ENCODE data around the gene SYNPO2.

The SYNPO2 gene

GRCh38 chr4:118935819-118936218 lies 47.2 kb downstream of the SYNPO2 start:
- DNase-seq, result no peak

DNA sequence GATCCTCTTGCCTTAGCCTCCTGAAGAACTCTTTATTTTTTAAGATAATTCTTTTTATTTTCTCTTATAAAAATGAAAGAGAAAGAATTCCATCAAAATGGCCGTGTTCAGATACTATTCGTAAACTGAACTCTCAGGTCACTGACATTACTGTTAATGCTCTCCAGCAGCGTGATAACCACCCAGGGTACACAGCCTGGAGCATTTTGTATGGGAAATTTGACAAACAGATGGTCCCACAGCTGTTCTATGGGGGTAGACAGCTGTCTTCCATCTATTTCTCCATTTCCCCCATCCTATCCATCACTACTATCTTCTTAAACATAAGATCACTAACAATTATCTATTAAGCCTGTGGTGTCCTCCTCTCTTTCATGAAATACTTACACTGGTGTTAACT lies 47.8 kb downstream of the SYNPO2 start:
- no peak for DNase-seq

DNA sequence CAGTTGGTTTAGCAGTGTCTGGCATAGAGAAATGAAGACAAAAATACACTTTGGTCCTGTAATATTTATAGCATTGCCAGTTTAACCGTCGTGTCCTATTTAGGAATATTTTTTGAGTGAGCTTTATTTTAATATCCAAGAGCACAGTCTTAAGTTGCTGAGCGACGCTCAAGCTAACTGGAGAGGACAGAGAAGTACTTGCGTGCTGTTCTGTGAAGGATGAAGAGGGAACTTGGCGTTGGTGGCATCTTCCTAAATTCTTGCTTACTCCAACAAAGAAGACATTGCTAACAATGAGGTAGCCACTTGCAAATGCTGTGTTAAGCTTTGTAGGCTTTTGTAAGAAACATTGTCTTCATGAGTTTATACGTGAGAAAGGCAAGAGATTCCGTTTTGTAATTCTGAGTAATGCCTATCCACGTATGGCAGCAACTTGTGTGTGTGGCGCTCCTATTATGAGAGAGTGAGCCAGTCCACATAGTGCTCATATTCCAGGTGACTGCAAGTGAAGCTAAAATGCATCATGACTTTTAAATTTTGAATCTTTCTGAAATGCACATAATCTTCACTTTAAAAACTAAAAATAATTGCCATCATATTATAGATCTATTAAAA lies 50.6 kb downstream of the SYNPO2 start:
- DNase-seq, result no peak

- DNase-seq, result no peak
These were observed 52.5 kb downstream of the SYNPO2 start for GRCh38 chr4:118941149-118941548.

DNA sequence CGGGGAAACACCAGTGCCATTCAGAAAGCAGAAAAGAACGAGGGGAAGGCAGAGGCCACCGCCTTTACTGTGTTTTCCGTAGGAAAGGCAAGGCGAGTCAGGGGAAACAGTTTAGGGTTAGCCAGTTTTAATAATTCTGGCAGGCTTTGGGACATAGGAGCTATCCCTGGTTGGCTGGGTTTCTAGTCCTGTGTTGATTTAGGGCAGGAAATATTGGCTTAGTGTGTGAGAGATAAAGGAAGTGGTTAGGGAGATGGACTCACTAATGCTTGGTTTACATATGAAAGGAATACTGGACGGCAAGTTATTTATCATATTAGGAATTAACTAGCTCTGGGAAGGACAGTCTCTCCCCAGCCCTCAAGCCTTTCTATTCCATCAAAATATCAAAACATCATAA lies 53.1 kb downstream of the SYNPO2 start:
- no peak for DNase-seq

DNA sequence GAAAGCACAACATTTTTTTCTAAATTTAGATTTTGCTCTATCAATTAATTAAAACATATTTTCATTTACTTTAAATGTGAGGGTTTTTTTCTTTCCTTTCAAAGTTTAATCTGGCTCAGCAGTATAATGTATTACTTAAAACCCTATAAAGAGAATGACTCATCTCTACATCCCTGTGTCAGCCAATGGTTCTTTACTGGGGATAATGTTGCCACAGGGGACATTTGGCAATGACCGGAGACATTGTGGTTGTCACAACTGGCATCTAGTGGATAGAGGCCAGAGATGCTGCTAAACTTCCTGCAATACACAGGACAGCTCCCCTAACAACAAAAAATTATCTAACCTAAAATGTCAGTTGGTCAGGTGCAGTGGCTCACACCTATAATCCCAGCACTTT lies 53.8 kb downstream of the SYNPO2 start:
- no peak for DNase-seq

GRCh38 chr4:118947095-118947494 lies 58.4 kb downstream of the SYNPO2 start:
- no peak for DNase-seq

DNA sequence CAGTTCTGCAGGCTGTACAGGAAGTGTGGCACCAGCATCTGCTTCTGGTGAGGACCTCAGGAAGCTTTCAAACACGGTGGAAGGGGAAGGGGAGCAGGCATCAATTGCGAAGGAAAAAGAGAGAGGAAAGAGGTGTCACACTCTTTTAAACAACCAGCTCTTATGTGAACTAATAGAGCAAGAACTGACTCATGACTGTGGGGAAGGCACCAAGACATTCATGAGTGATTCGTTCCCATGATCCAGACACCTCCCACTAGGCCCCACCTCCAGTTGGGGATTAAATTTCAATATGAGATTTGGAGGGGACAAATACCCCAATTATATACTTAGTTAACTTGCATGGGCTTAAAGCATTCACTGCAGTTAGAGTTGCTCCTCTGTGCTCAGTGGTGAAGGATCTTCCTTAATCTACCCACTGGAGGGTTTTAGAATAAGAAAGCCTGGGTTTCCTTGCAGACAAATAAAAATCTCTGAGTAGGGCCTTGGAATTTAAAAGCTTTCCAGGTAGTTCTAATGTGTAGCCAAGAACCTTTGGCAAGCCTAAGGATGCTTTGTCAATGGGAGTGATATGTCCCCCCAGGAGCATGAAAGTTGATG lies 60.0 kb downstream of the SYNPO2 start:
- no peak for DNase-seq

DNA sequence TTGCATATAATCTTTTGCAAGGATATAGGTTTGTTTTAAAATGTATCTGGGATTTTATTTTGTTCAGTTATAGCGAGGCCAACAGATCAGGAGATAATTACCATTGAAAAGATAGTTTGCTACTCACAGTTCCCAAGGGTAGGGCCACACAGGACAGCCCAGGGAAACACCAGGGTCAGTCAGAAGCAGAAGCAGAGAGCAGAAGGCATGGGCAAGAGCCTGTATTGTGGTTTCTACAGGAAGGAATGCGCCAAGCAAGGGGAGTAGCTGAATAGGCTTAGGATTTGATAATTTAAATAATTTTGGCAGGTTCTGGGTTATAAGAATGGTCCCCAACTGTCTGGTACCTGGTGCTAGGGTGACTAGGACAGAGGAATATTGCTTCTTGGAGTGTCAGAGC lies 61.6 kb downstream of the SYNPO2 start:
- DNase-seq, result no peak

GRCh38 chr4:118950929-118951570 lies 62.4 kb downstream of the SYNPO2 start:
- no peak for DNase-seq

- DNase-seq, result no peak
These were observed 64.6 kb downstream of the SYNPO2 start for GRCh38 chr4:118953276-118953675.

DNA sequence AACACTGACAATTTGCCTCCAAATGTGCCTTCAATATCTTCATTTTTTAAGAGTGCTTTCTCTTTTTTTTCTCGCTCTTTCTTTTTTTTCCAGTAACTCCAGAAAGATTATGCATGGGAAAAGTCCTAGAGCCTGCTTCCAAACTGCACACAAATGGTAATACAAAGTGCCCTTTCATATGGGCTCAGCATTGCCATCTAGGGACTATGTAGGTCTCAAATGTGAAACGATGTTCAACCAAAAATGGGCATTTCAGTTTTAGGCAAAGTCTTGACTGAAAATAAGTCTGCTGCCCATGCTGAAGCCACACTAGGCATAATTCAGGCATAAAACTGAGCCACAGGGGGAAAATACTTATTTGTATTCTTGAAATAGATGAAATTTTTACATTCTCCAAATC lies 65.6 kb downstream of the SYNPO2 start:
- DNase-seq, result no peak

- no peak for DNase-seq
These were observed 66.9 kb downstream of the SYNPO2 start for GRCh38 chr4:118955515-118955914.

DNA sequence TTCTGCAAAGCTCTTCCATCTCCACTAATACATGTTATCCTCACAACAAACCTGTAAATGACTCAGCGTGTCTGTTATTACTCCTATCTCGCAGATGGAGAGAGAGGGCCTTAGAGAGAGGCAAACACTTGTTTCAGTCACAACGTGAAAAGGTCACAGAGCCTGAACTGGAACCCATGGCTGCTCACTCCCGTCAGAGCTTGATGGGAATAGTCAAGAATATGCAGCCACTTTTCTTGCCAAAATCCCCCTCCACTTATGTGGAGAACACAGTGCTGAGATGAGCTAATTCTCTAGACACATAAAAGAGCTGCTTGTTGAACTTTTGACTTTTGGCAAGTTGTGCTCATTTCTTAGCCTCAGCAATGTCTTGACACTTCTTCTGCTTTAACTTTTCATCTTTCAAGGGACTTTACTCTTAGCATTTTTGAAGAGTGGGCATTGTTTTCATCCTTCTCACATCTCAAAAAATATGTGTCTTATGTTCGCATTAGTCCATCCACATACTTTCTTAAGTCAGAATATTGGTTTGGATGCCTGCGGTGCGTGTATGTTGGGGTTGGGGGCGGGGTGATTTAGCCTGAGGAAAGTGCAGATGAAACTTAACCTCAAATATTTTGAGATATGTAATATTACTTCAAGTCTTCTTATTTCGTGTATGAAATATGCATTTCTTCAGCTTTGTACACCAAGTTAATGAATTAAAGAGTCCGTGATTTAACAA lies 69.2 kb downstream of the SYNPO2 start:
- DNase-seq, result no peak

GRCh38 chr4:118962540-118962939 lies 73.9 kb downstream of the SYNPO2 start:
- no peak for DNase-seq

- DNase-seq, result no peak
These were observed 76.3 kb downstream of the SYNPO2 start for GRCh38 chr4:118964891-118965411.

- no peak for DNase-seq
These were observed 78.7 kb downstream of the SYNPO2 start for GRCh38 chr4:118967393-118967792.

DNA sequence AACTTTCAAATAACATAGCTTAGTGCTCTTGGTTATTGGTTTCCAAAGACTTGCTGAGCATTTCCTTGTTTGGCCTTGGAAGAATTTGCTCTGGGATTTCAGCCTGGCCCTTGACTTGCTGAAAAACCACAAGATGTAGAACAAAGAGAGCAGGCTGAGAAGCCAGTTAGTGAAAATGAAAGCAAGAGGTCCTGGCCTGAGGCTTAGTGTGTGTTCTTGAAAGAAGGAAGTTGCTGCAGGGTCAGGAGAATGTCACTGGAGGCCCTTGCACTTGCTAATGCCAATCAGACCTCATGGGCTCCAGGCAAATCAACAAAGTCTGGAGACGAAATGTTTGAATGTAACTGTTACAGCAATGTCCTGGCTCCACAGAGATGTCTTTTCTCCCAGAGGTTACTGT lies 79.4 kb downstream of the SYNPO2 start:
- DNase-seq, result peak; percentile 11

DNA sequence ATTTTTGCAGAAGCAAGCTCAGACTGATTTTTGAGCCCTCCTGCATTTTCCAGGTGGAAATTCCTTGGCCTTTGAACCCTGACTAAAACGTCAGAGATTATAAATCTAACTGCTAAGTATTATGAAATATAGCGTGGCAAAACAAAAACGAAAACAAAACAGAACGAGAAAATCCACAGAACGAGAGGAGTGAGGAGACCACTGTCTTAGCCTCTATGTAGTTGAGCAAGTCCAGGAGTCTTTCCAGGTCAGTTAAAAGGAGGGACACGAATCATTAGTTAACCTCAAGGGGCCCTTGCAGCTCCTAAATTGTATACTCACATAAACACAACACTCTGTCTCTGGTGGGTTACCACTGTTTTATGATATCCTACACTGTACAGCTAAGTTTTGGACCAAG lies 80.2 kb downstream of the SYNPO2 start:
- no peak for DNase-seq

- no peak for DNase-seq
These were observed 80.7 kb downstream of the SYNPO2 start for GRCh38 chr4:118969359-118969758.

DNA sequence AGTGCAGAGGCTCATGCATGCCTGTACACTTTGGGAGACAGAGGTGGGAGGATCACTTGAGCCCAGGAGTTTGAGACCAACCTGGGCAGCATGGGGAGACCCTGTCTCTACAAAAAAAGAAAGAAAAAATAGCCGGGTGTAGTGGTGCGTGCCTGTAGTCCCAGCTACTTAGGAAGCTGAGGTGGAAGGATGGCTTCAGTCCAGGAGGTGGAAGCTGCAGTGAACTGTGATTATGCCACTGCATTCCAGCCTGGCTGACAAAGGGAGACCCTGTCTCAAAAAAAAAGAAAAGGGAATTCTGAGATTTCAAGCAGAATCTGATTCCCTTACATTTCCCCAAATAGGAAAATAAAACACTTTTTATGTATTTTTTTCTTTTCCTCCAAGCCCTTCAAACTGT lies 83.5 kb downstream of the SYNPO2 start:
- no peak for DNase-seq

- DNase-seq, result no peak
These were observed 84.6 kb downstream of the SYNPO2 start for GRCh38 chr4:118973295-118973694.

GRCh38 chr4:118974758-118975157 lies 86.1 kb downstream of the SYNPO2 start:
- no peak for DNase-seq

Data from CD4-positive, alpha-beta T cell treated with Interleukin-10 for 1 hour (primary cell).